ENCODE results near the gene PARP6. TPM values are rescaled to one million over a fixed set of nuclear protein-coding genes. Genes with fewer than 3 reads are reported as not detected.

Gene PARP6
- total RNA-seq, 1 experiment from 2014 or later, result 41.9 TPM

- Mint-ChIP-seq H3K27me3 (ENCODE audit: low read depth) (peaks cover 48% of the 10 kb centered on the region), H3K4me1 (peaks cover 6% of the 10 kb centered on the region), H3K36me3 (peaks cover 60% of the 10 kb centered on the region), H3K27ac (no peak overlapping the region), H3K9me3 (no peaks in the 10 kb centered on the region), H3K4me3 (no peak overlapping the region)
- ATAC-seq (no peak), DNase-seq (ENCODE audit: low spot score) (no peak)
- no peak for TF ChIP-seq ZNF671 (CRISPR knock-in tag; IDR thresholded peaks at IDR 0.05)
- ChIA-PET CTCF (no interaction called here), POLR2A (no interaction called here)
Observed at GRCh38 chr15:72248514-72248913, 23.8 kb downstream of the PARP6 start.

- Mint-ChIP-seq H3K27me3 (ENCODE audit: low read depth) (peaks cover 97% of the 10 kb centered on the region), H3K9me3 (no peaks in the 10 kb centered on the region), H3K4me3 (no peak overlapping the region), H3K36me3 (peaks cover 56% of the 10 kb centered on the region), H3K27ac (no peak overlapping the region), H3K4me1 (peaks cover 23% of the 10 kb centered on the region)
- DNase-seq (ENCODE audit: low spot score) (no peak), ATAC-seq (peak; percentile 94)
- POLR2A ChIA-PET, result no interaction called here
- CTCF ChIA-PET, result interaction anchor here (1.9 kb wide), 1 partner anchor 16 kb away, joined by 9 read pairs; no protein-coding TSS in a partner anchor
- TF ChIP-seq TEAD4 (CRISPR knock-in tag; IDR thresholded peaks at IDR 0.05), result no peak
- no peak for TF ChIP-seq RELA (CRISPR knock-in tag; IDR thresholded peaks at IDR 0.05; ENCODE audit: borderline replicate concordance)
- no peak for TF ChIP-seq MXD4 (CRISPR knock-in tag; IDR thresholded peaks at IDR 0.05; ENCODE audit: borderline replicate concordance)
- no peak for TF ChIP-seq CREM (CRISPR knock-in tag; IDR thresholded peaks at IDR 0.05)
- TF ChIP-seq FOXK1 (CRISPR knock-in tag; IDR thresholded peaks at IDR 0.05), result peak; percentile 22; the same call in 1 of the 2 replicates
- no peak for TF ChIP-seq NR2C2 (CRISPR knock-in tag; IDR thresholded peaks at IDR 0.05)
- TF ChIP-seq AR (CRISPR knock-in tag; IDR thresholded peaks at IDR 0.05), result no peak
- TF ChIP-seq ETV6 (CRISPR knock-in tag; IDR thresholded peaks at IDR 0.05), result 0 out of 2 replicates have a peak, but pooled peaks have one; percentile 18
- no peak for TF ChIP-seq SMAD3 (CRISPR knock-in tag; IDR thresholded peaks at IDR 0.05; ENCODE audit: borderline replicate concordance)
- no peak for TF ChIP-seq OVOL2 (CRISPR knock-in tag; IDR thresholded peaks at IDR 0.05; ENCODE audit: borderline replicate concordance)
- TF ChIP-seq USF2 (CRISPR knock-in tag; IDR thresholded peaks at IDR 0.05), result 0 out of 2 replicates have a peak, but pooled peaks have one; percentile 21
- no peak for TF ChIP-seq ZNF121 (CRISPR knock-in tag; IDR thresholded peaks at IDR 0.05)
- TF ChIP-seq TCF7 (CRISPR knock-in tag; IDR thresholded peaks at IDR 0.05; ENCODE audit: low read depth), result no peak
- no peak for TF ChIP-seq ZNF281 (CRISPR knock-in tag; IDR thresholded peaks at IDR 0.05)
- no peak for TF ChIP-seq ZSCAN18 (CRISPR knock-in tag; IDR thresholded peaks at IDR 0.05)
- TF ChIP-seq SMAD4 (CRISPR knock-in tag; IDR thresholded peaks at IDR 0.05), result peak; percentile 67
- no peak for TF ChIP-seq ATF1 (CRISPR knock-in tag; IDR thresholded peaks at IDR 0.05)
- TF ChIP-seq ZMAT4 (CRISPR knock-in tag; IDR thresholded peaks at IDR 0.05), result no peak
- no peak for TF ChIP-seq CTCF (IDR thresholded peaks at IDR 0.05)
- no peak for TF ChIP-seq ESRRA (CRISPR knock-in tag; IDR thresholded peaks at IDR 0.05; ENCODE audit: borderline replicate concordance)
- no peak for TF ChIP-seq ZNF263 (CRISPR knock-in tag; IDR thresholded peaks at IDR 0.05; ENCODE audit: low read depth)
- TF ChIP-seq ZNF671 (CRISPR knock-in tag; IDR thresholded peaks at IDR 0.05), result no peak
- no peak for TF ChIP-seq CREB1 (CRISPR knock-in tag; IDR thresholded peaks at IDR 0.05)
Observed at GRCh38 chr15:72242775-72243370, 29.5 kb downstream of the PARP6 start.
